Measurements from ENCODE around the gene RBBP6.

RBBP6 gene

GRCh38 chr16:24539850-24540601 lies 660 bp downstream of the RBBP6 start:
- peak overlapping the region; percentile 90 for H3K27ac ChIP-seq
- DNase-seq (ENCODE audit: low spot score), result peak; percentile 5
- CTCF ChIA-PET, result interaction anchor here (0.6 to 1.6 kb wide), 2 partner anchors 23 kb away, joined by 3 to 8 read pairs; no protein-coding TSS in a partner anchor
- POLR2A ChIA-PET (ENCODE audit: low non-redundant PET), result no interaction called here
- no peak for TF ChIP-seq CTCF (conservative IDR thresholded peaks at IDR 0.05; ENCODE audit: low read depth)

GRCh38 chr16:24540602-24541210 lies 1.3 kb downstream of the RBBP6 start:
- CTCF ChIA-PET, result interaction anchor here (0.6 to 1.2 kb wide), 2 partner anchors 23 to 24 kb away, joined by 3 to 5 read pairs; no protein-coding TSS in a partner anchor
- peak overlapping the region; percentile 90 for H3K27ac ChIP-seq
- POLR2A ChIA-PET (ENCODE audit: low non-redundant PET), result interaction anchor here (0.7 kb wide), 1 partner anchor 756 kb away, joined by 6 read pairs; no protein-coding TSS in a partner anchor
- no peak for TF ChIP-seq CTCF (conservative IDR thresholded peaks at IDR 0.05; ENCODE audit: low read depth)
- peak; percentile 7 for DNase-seq (ENCODE audit: low spot score)

- no peak for TF ChIP-seq CTCF (conservative IDR thresholded peaks at IDR 0.05; ENCODE audit: low read depth)
- CTCF ChIA-PET, result interaction anchor here (1.2 kb wide), 1 partner anchor 24 kb away, joined by 5 read pairs; no protein-coding TSS in a partner anchor
- no peak for DNase-seq (ENCODE audit: low spot score)
- POLR2A ChIA-PET (ENCODE audit: low non-redundant PET), result interaction anchor here (0.7 kb wide), 1 partner anchor 756 kb away, joined by 6 read pairs; no protein-coding TSS in a partner anchor
- H3K27ac ChIP-seq, result no peak overlapping the region
Measured at GRCh38 chr16:24541233-24541933, 2.0 kb downstream of the RBBP6 start.

- TF ChIP-seq CTCF (conservative IDR thresholded peaks at IDR 0.05; ENCODE audit: low read depth), result no peak
- no peak for DNase-seq (ENCODE audit: low spot score)
- POLR2A ChIA-PET (ENCODE audit: low non-redundant PET), result no interaction called here
- CTCF ChIA-PET, result no interaction called here
- no peak overlapping the region for H3K27ac ChIP-seq
Measured at GRCh38 chr16:24543949-24544348, 4.6 kb downstream of the RBBP6 start.

- POLR2A ChIA-PET (ENCODE audit: low non-redundant PET), result no interaction called here
- no peak for TF ChIP-seq CTCF (conservative IDR thresholded peaks at IDR 0.05; ENCODE audit: low read depth)
- CTCF ChIA-PET, result no interaction called here
- DNase-seq (ENCODE audit: low spot score), result no peak
- peak overlapping the region; percentile 21; the same call in 1 of the 2 replicates for H3K27ac ChIP-seq
Measured at GRCh38 chr16:24544640-24545039, 5.3 kb downstream of the RBBP6 start.

- no peak overlapping the region for H3K27ac ChIP-seq
- no peak for TF ChIP-seq CTCF (conservative IDR thresholded peaks at IDR 0.05; ENCODE audit: low read depth)
- ChIA-PET CTCF (interaction anchor here (1.5 kb wide), 1 partner anchor 33 kb away, joined by 4 read pairs; no protein-coding TSS in a partner anchor), POLR2A (ENCODE audit: low non-redundant PET) (no interaction called here)
- DNase-seq (ENCODE audit: low spot score), result no peak
Measured at GRCh38 chr16:24550295-24550694, 10.9 kb downstream of the RBBP6 start.
